GM18951 (cell line): ENCODE results near the gene SLIT1.

Source experiments
- POLR2A ChIP-seq: IDR thresholded peaks from 4 replicates; pipeline ENCODE4 v1.6.1; 2011; ENCODE audit warnings: mild to moderate bottlenecking; ENCODE audit not compliant: insufficient read length, insufficient read depth; ENCODE audit errors: extremely low read depth
- in situ Hi-C: fragments of 300-500 bp; cut with MboI; formaldehyde crosslinking; loops from one replicate; pipeline ENCODE4 v1.12.0; 2022; ENCODE audit warnings: low sequenced_read_pairs, mixed read lengths, inconsistent platforms; ENCODE audit not compliant: unreplicated experiment

Gene SLIT1

DNA sequence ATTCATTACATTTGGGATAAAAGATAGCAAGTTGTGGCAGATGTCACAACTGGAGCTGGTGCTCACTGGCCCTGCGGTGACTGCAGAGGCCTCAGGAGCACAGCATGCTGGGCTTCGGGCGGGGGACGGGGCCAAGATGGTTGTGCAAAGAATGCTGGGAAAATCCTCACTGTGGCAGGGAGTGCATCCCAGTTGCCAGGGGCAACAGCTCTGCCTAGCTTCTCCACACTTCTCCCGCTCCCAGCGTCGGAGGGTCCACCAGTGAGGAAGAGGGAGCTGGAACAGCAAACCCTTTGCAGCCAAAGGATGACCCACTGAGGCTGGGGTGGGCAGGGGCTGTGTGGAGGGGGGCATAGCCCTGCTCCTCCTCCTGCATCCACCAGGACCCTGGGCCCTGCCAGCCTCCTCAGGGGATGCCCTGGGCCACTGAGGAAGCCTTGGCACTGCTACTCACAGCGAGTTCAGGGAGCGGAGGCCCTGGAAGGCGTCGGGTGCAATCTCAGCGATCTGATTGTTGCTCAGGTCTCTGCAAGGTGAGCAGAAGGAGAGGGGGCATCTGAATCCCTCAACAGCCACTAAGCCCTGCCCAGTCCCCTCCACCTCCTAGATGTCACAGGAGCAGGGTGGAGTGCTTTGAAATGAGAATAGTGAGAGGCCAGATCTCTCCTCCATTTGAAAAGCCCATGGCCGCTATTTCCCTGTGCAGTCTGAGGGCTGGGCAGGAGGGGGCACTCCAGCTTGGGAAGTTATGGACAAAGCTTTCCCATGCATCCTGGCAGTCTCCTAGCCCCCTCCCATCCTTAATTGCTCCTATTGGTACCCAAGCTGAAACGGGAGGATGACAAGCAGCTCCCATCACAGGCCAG lies 126.5 kb downstream of the SLIT1 start:
- TF ChIP-seq POLR2A: no peak
- in situ Hi-C loops: no loop called here

DNA sequence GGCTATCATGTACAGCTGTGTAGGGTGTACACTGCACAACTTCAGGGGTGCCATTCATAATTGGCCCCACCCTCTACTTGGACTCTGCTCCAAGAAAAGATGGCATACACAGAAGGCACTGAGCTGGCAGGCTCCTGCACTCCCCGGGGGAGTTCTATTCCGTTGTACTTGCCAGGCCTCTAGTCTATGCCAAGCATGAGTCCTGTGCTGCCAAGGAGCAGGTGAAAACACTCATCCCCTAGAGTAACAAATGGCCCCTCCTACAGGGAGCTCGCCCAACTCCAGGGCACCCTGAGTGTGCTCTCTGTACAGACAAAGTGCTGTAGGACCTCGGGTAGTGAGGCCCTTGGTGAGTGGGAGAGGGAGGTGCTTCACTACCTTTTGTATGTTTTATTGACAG lies 127.2 kb downstream of the SLIT1 start:
- in situ Hi-C loops: no loop called here

DNA sequence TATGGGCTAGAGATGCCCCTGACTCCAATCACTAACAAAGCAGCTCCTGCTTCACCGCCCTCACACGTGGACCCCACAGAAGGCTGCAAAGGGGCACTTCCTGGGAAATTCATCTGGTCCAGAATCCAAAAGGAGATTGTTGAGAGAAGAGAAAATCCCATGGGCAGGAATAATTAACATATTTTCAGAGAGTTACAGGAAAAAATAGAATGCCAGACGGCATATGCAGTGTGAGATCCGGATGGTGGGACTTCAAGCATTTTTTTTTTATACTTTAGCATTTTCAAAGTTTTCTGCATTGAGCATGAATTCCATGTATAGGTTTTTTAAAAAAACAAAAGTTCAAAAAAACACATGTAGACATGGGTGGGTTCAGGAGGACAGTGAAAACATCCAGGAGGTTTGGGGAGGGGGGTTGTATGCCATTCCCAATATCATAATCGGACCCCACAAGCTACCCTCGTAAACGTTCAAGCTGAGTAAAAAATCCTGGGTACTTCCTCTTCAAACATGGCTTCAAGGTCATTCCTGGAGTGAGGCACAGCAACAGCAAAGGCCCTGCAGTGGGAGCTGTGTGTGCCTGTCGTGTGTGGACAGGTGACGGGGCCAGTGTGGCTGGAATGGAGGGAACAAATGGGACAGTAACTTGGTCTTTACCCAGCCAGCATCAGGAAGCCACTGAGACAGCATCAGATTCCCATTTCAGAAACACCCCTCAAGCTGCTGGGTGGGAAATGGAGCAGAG lies 128.1 kb downstream of the SLIT1 start:
- no peak for TF ChIP-seq POLR2A
- in situ Hi-C loops: no loop called here

More for the DNA sequence above, 127.2 kb downstream of the SLIT1 start:
- no peak for TF ChIP-seq POLR2A

DNA sequence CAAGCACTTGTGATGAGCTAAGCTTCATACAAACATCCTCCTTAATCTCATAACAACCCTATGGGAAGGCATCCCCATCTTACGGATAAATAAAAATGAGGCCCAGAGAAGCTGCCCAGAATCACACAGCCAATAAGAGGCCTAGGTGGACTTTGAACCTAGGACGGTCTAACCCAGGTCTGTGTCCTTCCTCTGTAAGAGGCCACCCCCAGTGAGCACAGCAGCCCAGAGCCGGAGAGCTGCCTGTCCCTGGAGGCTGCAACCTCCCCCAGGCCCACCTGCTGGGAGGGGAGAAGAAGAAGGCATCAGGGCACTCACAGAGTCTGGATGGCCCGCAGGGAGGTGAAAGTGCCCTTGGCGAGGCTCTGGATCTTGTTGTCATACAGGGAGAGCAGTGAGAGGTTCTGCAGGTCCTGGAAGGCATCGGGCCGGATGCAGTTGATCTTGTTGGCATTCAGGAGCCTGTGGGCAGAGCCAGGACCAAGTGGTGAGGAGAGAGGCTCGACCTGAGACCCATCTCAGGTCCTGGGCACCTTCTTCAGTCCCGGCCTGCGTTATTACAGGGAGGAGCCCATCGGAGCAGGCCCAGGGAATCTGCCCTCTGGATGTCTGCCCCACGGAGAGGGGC lies 129.6 kb downstream of the SLIT1 start:
- no peak for TF ChIP-seq POLR2A
- in situ Hi-C loops: no loop called here

DNA sequence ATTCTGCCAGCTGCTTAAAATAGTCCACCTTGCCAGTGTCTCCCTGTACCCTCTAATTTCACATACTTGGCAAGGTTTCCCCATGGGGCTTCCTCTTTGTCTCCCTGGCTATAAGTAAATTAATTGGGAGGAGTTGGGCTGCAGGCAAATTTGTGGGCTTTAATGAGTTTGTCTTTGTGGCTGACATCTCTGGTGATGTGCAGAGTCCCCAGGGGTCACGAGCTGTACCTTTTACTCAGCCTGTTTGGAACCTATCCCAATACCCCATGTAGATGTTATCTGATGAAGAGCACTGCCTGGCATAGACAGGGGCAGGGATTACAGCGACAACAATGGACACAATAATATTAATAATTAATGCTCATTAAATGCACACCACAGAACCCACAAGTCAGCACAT lies 132.5 kb downstream of the SLIT1 start:
- TF ChIP-seq POLR2A: no peak
- in situ Hi-C loops: no loop called here

DNA sequence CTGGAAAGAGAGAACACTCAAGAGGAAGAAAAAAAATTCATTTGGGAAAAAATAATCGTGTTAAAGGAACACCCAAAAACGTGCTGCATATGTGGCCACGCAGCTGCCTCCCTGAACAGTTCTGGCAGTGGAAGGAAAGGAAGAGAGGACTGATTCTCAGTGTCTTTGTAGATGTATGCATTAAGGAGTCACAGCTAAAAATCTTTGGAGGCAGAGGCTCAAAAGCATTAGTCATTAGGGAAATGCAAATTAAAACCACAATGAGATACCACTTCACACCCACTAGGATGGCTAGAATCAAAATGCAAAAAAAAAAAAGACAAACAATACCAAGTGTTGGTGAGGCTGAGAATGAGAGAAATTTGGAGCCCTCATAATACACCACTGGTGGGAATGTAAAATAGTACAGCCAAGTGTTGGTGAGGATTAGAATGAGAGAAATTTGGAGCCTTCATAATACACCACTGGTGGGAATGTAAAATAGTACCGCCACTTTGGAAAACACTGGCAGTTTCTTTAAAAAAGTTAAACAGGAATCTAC lies 134.7 kb downstream of the SLIT1 start:
- no peak for TF ChIP-seq POLR2A
- in situ Hi-C loops: no loop called here

DNA sequence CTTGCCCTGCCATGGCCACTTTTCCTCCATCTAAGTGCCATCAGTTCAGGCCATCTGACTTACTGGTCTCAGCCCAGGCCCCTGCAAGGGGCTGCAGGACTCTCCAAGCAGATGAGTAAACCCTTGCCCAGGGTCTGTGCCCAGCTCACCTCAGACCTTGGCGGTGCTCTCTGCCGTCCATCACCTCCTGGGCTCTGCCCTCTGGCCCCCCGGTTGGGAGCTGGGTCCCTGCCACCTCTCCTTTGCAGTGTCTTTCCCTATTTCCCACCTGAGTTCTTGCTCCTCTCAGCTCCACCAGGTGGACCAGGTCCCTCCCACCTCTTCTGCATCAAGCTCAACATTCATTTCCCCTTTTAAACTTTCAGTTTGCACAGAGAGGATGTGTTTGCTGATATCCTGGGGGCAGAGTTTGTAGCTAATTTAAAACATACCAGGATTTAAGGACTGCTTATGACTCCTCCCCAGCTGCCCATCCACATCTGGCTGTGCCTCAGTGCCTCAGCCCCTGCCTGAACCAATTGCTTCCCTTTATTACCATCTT lies 135.5 kb downstream of the SLIT1 start:
- TF ChIP-seq POLR2A: no peak
- in situ Hi-C loops: no loop called here

DNA sequence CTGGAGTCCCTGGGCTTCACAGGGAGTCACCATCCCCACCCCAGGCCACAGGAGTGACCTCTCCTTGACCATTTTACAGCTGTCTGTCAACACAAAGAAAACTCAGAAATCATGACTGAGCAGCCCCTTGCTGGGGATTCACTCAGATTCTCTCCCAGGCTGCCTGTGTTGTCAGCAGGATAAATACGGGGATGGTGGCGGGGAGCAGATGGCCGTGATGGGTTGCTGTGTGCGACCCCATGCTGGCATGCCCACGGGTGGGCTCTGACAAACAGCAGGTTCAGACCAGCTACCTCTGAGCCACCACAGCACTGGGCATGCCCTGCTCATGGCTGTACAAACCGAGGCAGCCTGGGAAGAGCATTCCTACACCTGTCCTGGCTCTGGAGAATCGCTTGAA lies 136.1 kb downstream of the SLIT1 start:
- in situ Hi-C loops: no loop called here
- TF ChIP-seq POLR2A: no peak

DNA sequence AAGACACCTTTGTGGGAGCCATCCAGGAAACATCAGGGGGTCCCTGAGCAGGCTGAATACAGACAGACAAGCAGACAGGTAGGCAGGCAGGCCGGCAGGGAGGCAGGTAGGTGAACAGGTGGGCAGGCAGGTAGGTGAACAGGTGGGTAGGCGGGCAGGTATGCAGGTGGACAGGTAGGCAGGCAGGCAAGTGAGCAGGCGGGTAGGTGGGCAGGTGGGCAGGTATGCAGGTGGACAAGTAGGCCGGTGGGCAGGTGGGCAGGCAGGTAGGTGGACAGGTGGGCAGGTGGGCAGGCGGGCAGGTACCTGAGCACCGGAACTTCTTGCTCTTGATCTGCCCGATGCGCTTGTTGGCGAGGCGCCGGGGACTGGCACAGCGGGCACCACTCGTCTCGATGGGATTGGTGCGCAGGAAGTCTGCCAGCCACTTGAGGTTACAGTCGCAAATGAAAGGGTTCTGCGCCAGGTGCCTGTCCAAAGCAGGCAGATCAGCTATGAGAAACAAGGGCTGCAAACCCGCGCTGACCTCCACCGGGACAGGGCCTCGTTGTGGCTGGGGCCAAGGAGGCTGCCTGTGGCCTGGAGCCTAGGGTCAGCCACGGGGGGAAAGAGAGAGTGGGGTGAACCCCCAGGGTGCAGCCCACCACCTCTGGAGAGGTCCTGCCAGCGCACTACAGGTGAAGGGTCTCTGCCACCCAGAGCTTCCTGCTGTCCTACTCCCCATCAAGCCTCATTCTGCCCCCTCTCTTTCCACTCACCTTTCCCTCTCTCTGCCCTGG lies 136.9 kb downstream of the SLIT1 start:
- in situ Hi-C loops: no loop called here
- TF ChIP-seq POLR2A: no peak

DNA sequence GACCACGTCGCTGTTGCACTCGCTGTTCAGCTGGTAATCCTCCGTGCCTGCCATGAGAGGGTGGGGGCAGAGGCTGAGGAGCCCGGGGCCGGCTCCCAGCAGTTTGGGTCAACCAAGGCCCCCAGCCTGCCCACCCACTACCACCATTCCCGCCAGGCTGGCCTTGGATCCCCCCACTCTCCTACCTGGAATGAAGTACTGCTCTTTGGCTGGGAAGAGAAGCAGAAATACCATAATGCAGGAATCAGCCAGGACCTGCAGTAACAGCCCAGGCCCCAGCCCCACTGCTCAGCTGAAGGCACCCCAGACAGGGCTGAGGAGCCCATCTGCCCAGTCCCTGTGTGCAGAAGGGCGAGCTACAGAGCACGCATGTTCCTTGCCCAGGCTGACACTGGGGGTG lies 138.0 kb downstream of the SLIT1 start:
- TF ChIP-seq POLR2A: no peak
- in situ Hi-C loops: no loop called here

DNA sequence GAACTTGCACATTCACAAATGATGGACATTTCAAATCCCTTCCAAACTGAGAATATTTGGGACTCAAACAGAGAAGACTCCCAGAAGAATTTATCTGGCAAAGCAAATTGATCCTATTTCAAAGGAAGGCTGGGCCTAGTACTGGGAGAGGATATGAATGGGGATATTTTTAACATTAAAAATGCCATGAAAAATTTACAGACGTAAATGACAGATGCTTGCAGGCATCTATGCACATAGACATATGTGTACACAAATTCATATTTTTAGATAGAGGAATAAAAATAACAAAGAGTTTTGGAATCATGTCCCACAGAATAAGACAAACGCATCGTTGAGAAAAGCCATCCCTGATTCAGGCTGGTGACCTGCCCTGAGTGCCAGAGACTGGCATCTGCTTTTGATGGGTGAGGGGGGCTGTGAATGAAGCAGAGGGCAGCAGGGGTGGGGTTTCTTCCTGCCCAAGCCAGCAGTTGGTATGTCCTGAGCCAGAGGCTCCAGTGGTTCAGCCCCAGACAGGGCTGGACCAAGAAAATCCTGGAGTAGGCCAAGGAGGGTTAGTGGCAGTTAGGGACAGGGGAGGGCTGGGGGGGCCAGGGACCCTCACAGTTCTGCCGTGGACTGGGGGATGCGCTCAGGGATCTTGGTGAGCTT lies 138.5 kb downstream of the SLIT1 start:
- in situ Hi-C loops: no loop called here

More for the DNA sequence above, 138.5 kb downstream of the SLIT1 start:
- no peak for TF ChIP-seq POLR2A
